ENCODE results near the gene PRICKLE2.

PRICKLE2 gene

GRCh38 chr3:64152676-64153466 is 72.4 kb downstream of the PRICKLE2 start:
- DNase-seq = no peak

DNA sequence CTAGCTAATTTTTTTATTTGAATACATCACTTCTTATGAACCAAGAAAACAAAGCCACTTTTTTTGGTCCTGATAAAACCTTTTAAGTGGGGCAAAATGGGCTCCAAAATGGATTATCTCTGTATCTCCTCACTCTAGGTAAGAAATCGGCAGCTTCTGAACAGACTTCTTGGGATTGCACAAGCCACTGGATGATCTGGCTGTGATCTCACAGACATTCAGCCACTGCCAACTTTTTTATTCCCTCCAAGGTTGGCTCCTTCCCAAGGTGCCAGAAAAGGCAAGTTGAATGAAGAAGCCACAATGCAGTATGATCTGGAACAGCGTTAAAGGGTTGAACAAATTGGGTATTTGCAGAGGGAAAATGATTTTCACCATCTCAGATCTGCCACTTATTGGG is 73.2 kb downstream of the PRICKLE2 start:
- no peak for DNase-seq

DNA sequence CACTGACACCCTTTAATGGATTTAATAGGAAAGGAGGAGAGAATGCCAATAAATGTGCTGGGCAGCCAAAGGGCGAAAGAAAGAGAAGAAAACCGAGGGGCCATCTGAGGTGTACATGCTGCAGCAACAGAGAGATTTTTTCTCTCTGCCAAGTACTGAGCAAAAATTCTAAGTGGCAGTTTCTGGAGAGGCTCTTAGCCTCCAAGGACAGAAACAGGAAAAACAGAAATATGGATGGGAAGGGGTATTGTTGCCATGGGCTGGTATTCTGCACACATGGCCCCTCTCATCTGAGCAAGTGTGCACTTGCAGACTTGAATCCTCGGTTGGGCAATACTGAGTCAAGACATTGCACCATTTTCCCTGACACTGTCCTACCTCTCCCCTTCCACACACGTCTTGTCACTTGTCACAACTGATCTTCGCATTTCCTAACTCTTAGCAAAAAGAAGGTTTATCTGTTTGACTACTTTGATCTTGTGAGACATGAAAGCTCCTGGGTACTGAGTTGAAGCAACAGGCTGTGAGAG is 73.9 kb downstream of the PRICKLE2 start:
- no peak for DNase-seq

DNA sequence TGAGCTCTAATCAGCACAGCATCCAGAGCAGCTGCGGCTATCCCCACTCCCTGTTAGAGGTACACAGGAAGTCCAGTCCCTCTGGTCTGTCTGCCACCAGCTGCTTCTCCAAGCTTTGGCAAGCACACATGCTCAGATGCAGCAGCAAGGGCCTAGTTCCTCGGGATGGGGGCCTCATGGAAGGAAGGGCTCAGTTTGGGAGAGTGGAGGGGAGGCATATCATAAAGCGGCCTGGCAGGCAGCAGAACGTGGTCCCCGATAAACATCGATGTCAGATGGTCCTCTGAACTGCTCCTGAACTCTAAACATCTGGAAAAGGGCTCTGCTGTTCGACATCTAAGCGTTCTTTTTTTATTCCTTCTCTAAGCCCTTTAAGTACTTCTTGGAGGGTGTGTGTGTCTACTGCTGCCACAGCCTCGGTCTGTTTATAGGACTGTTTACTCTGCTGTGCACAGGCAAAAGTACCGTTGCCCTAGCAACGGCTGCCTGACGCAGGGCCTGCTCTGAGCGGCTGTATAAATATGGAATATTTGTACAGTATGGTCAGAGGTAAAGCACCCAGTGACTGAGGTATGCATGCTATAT is 74.6 kb downstream of the PRICKLE2 start:
- peak; percentile 83 for DNase-seq

- no peak for DNase-seq
Observed at GRCh38 chr3:64149886-64150285, 75.4 kb downstream of the PRICKLE2 start.

DNA sequence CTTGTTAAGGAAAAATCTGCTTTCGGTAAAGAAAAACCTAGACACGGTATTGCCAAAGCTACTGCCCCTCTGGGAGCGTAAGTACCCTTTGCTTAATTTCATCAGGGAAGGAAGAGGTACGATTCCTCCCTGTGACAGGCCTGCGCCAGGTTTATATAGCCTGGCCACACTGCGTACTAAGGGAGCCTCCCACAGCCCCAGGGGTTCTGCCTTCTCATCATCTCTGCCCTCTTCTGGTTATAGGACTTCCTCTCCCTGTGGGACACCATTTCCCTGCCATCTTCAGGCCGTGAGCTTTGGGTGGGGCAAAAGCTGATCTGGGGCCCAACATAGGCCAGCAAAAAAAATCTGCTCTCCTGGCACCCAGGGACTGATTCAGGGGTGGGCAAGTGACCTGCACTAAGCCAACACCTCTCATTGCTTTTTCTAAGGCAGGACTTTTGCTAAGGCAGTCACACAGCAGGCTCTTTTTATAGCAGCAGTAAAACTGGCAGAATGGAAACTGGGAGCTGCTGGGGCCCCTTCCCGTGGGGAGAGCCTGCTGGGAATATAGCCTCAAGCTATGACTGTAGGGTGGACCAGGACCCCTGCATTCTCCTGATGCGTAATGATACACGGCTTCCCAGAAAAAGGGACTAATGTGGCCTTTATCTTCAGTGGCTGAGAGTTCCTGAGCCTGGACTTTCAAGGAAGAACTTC is 76.2 kb downstream of the PRICKLE2 start:
- DNase-seq = no peak

GRCh38 chr3:64147211-64147610 is 78.1 kb downstream of the PRICKLE2 start:
- no peak for DNase-seq

DNA sequence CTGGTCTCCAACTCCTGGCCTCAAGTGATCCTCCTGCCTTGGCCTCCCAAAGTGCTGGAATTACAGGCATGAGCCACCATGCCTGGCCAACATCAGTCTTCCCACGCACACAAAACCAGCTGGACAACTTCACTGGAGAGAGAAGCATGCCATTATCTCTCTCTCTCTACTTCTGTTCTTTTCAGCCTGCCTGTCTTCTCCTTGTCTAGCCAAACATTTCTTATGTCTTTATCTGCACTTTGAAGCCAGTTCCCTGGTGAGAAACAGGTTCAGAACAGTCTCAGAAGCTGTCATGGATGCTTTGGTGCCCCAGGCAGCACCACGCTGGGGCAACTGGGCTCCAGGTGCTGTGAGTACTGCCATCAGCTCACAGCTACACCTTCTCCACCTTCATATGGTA is 79.8 kb downstream of the PRICKLE2 start:
- DNase-seq = no peak

GRCh38 chr3:64144241-64144900 is 80.9 kb downstream of the PRICKLE2 start:
- no peak for DNase-seq

DNA sequence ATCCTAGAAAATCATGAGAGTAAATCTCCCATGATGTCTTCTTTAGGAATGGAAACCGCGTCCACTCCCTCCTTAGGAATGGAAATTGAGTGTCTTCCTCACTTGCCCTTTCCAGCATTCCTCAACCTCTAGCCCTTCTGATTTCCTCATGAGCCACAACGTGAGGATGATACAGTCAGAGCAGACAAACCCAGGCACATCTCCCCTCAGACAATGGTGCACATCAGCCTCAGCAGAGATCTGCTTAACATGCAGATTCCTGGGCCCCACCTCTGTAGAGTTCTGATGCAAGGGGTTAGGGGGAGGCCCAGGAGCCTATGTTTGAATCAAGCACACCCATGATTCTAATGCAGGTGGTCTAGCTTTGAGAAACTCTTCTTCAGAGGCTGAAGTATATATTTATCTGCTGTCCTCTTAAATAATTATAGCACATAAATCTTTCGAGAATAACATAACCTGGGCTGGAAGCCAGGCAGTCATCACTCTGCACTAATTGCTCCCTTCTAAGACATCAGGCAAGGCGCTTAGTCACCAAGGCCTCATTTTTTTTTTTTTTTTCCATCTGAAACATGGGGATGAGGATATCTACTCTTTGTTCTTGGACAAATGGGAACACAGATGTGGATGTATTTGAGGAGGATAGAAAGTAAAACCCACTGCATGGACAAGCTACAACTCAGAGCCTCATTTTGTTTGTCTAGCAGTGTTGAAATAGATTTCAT is 81.7 kb downstream of the PRICKLE2 start:
- no peak for DNase-seq

DNA sequence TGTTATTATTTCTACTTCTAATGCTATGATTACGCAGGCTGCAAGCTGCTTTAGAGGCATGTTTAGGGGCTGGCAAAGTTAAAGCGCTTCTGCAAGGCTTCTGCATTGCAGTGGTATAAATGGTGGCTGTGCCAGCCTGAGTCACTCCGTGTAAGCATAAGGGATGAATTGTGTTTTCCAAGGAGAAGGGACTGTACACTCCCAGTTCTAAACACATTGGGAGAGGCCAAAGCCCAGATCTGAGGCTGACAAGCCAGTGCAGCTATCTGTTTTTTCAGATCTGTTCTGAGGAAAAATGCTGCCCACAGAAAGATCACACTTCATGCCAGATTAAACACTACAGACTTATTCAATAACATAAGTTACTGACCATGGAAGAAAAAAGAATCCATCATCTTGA is 83.8 kb downstream of the PRICKLE2 start:
- no peak for DNase-seq

DNA sequence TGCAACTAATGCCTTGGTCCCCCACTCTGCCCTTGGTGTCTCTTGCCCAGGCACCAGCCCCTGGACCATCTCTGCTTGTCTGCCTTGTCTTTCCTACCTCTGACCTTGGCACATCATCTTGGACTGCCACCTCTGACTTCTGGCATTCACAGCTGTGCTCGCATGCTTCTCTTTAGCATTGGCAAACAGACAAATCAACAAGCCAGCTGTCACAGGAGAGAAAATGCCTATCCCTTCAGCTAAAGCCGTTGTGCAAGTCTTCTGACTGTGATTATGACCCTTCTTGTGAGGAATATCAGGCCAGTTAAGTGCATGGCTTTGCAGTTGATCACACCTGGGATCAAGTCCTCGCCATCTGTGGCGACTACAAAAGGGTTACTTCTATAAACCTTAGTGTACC is 84.6 kb downstream of the PRICKLE2 start:
- DNase-seq = no peak

DNA sequence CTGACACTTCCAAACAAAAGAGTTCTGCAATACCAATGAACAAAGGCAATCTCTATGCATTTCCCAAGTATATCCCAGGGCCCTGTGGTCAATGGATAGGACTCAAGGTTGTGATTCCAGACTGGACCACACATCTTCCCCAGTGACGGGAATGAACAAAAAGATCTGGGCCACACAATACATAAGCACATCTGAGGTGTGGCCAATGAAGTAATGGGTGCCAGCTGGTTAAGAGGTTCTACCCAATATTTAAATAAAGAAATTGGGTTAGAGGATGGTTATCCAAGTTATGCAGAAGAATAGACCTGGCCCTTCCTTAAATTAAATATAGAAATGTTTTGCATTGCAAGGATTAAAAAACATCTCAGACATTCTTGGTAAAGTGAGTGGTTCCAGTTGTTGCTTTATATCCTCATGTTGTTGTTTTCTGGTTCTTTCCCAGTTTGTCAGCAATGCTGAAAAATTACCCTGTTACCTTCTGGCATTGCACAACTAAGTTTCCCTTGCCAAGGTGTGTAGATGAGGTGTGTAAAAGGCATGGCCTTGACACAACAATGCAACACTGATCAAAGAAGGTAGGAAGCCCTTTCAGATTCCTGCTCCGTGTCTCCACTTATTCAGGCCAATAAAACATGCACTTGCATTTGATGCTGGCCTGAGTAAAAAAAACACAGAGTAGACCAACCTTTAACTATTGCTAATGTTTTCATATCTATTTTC is 86.5 kb downstream of the PRICKLE2 start:
- no peak for DNase-seq

DNA sequence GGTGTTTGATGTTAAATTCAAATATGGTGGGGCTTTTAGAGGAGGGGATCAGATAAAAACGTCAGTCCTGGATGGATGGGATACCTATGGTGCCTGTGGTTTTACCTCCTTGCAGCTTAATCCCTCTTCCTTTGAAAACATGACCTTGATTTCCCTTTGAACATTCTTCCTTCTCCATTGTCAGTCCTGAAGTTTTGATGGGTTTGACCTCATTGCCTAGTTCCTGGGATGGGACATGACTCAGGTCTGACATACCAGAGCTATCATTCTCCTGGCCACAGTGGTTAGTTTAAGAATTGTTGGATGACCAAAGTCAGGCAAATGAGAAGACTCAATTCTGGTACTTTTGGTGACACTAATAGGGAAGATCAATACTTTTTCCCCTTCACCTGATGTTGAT is 87.2 kb downstream of the PRICKLE2 start:
- DNase-seq = no peak

GRCh38 chr3:64134882-64135281 is 90.4 kb downstream of the PRICKLE2 start:
- no peak for DNase-seq

DNA sequence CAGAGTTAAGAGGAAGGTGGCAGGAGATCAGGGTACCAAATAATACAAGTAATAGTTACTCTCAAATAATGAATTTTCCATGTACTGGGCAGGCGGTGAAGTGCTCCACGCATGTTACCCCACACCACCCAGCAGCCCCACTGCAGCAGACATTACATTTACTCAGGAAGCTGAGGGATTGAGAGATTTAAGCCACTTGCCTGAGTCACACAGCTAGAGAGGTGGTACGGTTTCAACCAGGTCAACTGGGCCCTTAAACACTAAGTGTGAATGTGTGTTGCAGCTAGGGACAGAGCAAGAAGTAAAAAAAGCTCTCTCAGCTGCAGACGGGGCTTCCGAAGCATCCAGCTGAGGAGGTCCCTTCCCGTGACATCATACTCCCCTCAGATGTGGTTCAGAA is 91.3 kb downstream of the PRICKLE2 start:
- DNase-seq = no peak

GRCh38 chr3:64133272-64133671 is 92.0 kb downstream of the PRICKLE2 start:
- DNase-seq = no peak

GRCh38 chr3:64131725-64132469 is 93.4 kb downstream of the PRICKLE2 start:
- DNase-seq = no peak

DNA sequence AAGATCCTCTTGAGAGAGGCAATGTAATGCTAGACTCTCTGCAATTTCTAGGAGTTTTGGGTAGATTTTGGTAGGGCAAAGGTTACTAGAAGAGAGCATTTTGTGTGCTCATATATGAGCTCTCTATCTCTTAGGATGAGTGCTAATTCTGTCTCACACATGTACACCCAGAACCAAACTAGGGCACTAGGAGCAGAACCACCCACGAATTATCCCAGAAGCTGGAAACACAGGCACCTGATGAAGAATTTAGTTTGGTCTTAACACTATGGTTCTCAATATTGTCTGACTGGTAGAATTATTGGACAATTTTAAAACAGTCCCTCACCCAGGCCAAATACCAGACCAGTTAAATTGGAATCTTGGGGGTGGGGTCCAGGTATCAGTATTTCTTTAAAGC is 94.8 kb downstream of the PRICKLE2 start:
- no peak for DNase-seq

DNA sequence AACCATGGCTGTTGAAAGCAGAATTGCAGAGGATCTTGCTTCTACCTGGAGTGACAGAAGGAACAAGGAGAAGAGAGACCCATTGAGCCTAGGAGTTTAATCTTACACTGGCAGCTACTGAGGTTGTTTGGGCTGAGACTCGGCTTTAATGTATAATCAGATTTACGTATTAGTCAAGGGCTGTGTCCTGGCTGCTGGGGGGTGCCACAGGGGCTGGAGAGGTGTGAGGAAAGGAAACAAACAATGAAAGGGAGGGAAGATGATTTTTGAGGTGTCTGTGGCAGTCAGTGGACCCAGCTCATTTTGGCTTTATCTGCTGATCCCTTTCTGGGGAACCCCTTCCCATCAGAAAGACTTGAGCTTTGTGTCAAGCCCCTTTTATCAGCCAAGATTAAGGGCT is 95.7 kb downstream of the PRICKLE2 start:
- no peak for DNase-seq

GRCh38 chr3:64129106-64129505 is 96.2 kb downstream of the PRICKLE2 start:
- no peak for DNase-seq

All from NCI-H510A treated with DMSO at 0.1 percent for 48 hours (cell line).